GM20000 (cell line): ENCODE measurements around the gene SLC9A1.

Experiments used
- DNase-seq: peaks from one replicate; pipeline ENCODE4 v3.0.0; 2012; ENCODE audit warnings: low spot score
- TF ChIP-seq, protein P1 (sequence below): IDR thresholded peaks from 2 replicates; pipeline ENCODE4 v1.5.1; 2012; ENCODE audit warnings: mild to moderate bottlenecking, control low read depth; ENCODE audit errors: extremely low read depth, missing control alignments

Gene SLC9A1

DNA sequence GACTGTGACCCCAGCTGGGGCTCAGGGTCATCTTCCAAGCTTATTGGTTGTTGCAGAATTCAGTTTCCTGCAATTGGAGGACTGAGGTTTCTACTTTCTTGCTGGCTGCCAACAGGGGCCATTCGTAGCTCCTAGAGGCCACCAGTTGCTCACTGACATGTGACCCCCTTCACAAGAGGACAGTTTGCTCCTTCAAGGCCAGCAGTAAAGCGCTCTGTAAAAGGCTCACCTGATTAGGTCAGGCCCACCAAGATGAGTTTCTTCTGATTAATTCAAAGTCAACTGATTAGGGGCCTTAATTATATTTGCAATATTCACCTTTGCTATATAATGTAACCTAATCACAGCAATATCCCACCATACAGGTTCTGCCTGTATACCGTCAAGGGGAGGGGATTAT, 68.9 kb downstream of the SLC9A1 start:
- no peak for DNase-seq
- TF ChIP-seq, protein P1, sequence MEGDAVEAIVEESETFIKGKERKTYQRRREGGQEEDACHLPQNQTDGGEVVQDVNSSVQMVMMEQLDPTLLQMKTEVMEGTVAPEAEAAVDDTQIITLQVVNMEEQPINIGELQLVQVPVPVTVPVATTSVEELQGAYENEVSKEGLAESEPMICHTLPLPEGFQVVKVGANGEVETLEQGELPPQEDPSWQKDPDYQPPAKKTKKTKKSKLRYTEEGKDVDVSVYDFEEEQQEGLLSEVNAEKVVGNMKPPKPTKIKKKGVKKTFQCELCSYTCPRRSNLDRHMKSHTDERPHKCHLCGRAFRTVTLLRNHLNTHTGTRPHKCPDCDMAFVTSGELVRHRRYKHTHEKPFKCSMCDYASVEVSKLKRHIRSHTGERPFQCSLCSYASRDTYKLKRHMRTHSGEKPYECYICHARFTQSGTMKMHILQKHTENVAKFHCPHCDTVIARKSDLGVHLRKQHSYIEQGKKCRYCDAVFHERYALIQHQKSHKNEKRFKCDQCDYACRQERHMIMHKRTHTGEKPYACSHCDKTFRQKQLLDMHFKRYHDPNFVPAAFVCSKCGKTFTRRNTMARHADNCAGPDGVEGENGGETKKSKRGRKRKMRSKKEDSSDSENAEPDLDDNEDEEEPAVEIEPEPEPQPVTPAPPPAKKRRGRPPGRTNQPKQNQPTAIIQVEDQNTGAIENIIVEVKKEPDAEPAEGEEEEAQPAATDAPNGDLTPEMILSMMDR, result no peak

DNA sequence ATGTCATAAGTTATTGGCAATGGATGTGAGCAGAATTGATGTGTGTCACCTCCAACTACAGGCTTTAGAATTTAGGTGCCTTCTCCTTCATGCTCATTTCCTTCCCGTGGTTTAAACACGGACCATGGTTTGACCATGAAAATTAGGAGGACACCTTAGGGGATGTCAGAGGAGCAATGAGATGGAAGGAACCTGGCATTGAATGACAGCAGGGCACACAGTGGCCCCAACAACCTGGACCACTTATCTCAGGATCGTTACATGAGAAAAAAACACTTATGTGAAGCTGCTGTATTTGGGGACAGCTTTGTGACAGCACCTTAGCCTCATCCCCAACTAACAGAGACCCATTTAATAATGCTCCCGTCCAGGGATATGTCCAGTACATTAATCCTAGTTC, 70.8 kb downstream of the SLC9A1 start:
- DNase-seq, result no peak

DNA sequence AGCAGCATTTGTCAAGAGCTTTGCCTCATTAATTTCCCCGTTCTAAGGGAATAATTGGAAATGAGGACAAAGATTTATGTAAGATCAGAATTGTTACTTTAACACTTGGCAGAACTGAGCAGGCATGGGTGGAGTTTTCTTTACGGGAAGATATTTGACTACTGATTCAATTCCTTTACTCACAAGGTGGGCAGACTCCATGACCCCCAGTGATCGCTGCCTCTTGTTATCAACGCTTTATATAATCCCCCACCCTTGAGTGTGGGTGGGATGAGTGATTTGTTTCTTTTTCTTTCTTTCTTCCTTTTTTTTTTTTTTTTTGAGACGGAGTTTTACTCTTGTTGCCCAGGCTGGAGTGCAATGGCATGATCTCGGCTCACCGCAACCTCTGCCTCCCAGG, 77.0 kb downstream of the SLC9A1 start:
- TF ChIP-seq, protein P1, result no peak

More for the DNA sequence above, 70.8 kb downstream of the SLC9A1 start:
- TF ChIP-seq, protein P1, result no peak

DNA sequence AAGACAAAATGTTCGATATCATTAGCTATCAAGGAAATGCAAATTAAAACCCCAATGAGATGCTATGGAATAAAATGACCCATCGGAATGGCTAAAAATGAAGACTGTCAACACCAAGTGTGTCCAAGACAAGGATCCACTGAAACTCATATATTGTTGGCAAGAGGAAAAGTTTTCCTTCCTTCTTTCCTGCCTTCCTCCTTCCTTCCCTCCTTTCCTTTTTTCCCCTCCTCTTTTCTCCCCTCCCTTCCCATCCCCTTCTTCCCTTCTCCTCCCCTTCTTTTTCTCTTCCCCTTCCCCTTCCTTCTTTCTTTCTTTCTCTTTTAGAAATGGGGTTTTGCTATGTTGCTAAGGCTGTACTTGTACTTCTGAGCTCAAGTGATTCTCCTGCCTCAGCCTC, 78.1 kb downstream of the SLC9A1 start:
- TF ChIP-seq, protein P1, result no peak
- DNase-seq, result no peak

More for the DNA sequence above, 77.0 kb downstream of the SLC9A1 start:
- DNase-seq, result no peak

DNA sequence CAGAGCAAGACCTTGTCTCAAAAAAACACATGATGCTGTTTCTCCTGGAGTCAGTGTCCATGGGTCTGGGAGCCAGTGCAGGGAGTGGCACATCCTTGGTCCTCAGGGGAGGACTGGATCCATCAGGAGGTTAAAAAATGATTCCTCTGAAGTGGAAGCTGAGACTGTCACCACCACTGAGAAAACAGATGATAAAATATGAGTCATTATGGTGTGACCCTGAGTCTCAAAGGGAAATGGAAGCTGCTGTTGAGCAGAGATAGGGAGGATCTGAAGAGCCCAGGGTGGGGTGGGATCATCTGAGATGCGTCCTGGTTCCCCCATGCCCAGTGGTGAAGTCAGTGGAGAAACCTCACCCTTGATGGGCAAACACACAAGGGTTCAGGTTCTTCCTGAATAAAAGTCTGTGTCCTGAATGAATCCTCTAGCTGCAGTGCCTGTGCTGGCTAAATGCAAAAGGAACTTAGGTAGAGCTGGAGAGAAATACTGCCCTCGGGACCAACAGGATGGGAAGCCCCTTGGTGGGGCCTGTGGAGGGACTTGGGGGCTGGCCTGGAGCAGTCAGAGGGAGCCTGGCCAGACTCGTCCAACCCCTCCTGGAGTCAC, 80.6 kb downstream of the SLC9A1 start:
- TF ChIP-seq, protein P1, result no peak
- no peak for DNase-seq

DNA sequence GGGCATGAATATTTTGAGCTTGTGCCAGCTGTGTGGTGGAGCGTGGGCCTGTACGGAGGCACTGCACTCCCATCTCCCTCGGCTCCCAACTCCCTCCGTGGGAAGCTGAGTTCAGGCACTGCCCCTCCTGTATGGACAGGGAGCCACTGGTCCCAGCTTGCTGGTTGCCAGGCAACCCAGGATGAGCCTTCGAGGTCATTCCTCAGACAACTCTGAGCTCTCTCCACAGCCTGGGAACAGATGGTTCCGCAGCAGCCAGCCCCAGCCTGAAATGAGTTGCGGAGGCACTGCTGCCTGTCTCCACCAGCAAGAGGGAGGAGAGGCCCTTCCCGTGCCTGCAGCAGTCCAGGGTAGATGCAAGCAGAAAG, 83.9 kb downstream of the SLC9A1 start:
- DNase-seq, result no peak
- TF ChIP-seq, protein P1, result no peak

DNA sequence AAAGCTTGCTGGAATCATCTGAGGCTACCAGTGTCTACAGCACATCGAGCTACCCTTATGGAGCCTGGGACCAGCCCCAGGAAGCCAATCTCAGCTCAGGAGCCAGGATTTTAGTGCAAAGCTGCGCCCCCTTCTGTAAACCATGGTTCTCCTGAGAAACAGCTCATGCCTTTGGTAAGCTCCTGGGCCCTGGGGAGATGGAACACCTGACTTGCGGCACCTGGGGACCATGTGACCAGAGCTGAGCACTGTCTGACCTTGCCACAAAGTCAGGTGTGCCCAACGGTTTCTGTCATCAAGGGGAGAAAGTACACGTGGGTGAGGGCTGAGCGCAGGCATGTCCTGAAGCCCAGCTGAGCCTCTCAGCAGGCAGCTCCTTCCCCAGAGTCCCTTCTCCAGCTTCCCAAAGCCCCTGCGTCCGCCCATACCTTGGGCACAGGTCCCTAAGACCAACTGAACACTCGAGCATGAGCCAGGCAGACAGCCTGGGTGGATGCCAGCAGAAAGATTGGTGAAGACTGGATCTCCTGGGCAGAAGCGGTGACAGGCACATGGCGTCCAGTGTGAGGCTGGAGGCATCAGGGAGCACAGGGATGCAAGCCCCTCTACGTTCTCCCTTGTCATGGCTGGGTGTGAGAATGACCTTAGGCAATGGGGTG, 84.4 kb downstream of the SLC9A1 start:
- TF ChIP-seq, protein P1, result no peak
- no peak for DNase-seq
